ENCODE data around the gene NCAPH2. TPM values are rescaled to one million over a fixed set of nuclear protein-coding genes. Genes with fewer than 3 reads are reported as not detected.

Gene NCAPH2
- total and polyA plus RNA-seq, 3 donors from 2014 or later: 67.4 to 89.2 (median 88.5) TPM

DNA sequence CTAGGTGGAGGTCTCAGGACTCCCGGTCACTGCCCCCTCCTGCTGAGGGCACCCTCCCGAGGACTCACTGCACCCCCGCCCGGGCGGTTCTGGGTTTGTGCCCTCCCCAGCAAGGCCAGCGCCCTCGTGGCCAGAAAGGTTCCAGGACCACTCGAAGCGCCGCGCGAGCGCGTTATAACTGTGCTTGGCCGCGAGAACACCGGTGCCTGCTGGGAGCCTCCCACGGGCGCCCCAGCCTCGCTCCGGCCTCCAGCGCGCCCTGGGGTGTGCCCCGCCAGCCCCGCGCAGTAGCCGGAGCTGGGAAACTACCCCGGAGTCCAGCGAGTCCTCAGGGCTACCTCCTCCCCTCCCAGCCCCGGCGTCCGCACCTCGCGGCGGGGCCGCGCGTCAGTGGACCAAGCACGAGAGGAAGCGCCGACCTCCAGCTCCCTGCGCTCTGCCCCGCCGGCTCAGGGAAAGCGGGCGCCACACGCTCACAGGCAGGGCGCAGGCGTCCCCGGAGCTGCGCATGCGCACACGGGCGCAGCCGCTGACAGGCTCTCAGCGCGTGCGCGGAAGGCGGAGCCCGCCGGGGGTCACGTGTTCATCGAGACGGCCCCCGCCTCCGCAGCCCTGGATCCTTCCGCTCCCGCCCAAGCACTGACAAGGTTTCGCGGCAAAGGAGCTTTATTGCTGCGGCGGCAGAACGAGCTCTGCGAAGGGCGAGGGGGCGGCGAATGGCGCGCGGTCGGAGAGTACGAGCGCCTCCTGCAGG is 17.3 kb downstream of the NCAPH2 start, which contains the start of gene SCO2:
TSS of gene SCO2 (minus strand) at position 495 of the 754 bp plus-strand sequence. CDS start 1,187 bp downstream, outside the sequence.
- Histone ChIP-seq H3K27ac (peak within 1 kb of the TSS; percentile 62 to 87), H3K4me1 (peaks cover 19% of the 10 kb centered on the region), H3K4me3 (peak within 1 kb of the TSS; percentile 73 to 81), H3K27me3 (no peaks in the 10 kb centered on the region), H3K9me3 (no peaks in the 10 kb centered on the region), H3K36me3 (ENCODE audit: low read depth, missing control alignments) (no peaks in the 10 kb centered on the region)
- TF ChIP-seq, protein P1, sequence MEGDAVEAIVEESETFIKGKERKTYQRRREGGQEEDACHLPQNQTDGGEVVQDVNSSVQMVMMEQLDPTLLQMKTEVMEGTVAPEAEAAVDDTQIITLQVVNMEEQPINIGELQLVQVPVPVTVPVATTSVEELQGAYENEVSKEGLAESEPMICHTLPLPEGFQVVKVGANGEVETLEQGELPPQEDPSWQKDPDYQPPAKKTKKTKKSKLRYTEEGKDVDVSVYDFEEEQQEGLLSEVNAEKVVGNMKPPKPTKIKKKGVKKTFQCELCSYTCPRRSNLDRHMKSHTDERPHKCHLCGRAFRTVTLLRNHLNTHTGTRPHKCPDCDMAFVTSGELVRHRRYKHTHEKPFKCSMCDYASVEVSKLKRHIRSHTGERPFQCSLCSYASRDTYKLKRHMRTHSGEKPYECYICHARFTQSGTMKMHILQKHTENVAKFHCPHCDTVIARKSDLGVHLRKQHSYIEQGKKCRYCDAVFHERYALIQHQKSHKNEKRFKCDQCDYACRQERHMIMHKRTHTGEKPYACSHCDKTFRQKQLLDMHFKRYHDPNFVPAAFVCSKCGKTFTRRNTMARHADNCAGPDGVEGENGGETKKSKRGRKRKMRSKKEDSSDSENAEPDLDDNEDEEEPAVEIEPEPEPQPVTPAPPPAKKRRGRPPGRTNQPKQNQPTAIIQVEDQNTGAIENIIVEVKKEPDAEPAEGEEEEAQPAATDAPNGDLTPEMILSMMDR (IDR thresholded peaks at IDR 0.05): peak in 1 of 3 experiments; percentile 39
- no peak for TF ChIP-seq POLR2A (IDR thresholded peaks at IDR 0.05)
- intact Hi-C loops (cut with DNase I; ENCODE audit: low total_unique reads): no loop called here
- peak; percentile 96 for DNase-seq
- 1 to 2% methylated on average over 19 to 54 of the region's 84 CpGs for WGBS, 2 donors

DNA sequence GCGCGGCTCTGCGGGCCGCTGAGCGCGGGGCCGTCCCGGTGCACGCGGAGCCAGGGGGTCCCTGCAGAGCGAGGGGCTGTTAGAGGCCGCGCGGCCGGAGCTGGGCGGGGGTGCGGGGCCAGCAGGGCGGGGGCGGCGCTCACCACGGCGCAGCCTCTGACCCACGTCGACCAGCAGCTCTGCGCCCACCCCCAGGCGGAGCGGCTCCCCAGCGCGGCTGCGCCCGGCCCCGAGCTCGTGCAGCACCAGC is 17.8 kb downstream of the NCAPH2 start:
- Histone ChIP-seq H3K4me1 (peaks cover 24% of the 10 kb centered on the region), H3K27me3 (no peaks in the 10 kb centered on the region), H3K9me3 (no peaks in the 10 kb centered on the region), H3K27ac (peak overlapping the region; percentile 62 to 87), H3K4me3 (peak overlapping the region; percentile 73 to 81), H3K36me3 (ENCODE audit: low read depth, missing control alignments) (no peaks in the 10 kb centered on the region)
- TF ChIP-seq, protein P1 (IDR thresholded peaks at IDR 0.05): no peak
- TF ChIP-seq POLR2A (IDR thresholded peaks at IDR 0.05): no peak
- no CpG with 5 or more reads among the region's 33 CpGs for WGBS, 2 donors
- intact Hi-C loops (cut with DNase I; ENCODE audit: low total_unique reads): no loop called here
- DNase-seq: no peak

DNA sequence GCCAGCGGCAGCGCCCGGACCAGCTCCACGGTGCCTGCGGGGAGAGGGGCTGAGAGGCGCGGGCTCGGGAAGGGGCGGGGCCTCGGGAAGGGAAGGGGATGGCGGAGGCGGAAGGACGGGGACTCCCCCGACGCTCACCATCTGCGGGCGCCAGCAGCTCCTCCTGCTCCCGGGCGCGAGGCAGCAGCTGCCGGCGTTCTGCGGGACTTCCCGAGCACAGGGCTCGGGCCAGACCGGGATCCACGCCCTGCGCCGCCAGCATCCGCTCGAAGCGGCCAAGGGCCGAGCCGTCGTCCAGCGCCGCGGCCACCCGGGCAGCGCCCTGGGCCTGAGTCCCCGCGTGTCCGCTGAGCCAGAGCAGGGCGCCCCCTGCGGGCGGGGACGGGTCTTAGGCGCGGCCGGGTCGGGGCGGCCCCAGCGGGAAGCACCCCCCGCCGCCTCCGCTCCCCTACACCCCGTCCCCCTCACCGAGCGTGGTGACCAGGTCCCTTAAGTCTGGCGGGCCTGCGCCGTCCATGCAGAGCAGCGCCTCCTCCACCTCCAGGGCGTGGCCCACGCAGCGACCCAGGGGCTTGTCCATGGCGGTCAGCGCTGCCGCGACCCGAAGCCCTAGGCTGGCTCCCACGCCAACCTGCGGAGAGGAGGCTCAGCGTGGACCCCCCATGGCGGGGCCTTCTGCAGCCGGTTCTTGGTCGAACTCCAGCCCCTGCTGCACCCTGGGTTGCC is 18.2 kb downstream of the NCAPH2 start:
- TF ChIP-seq, protein P1 (IDR thresholded peaks at IDR 0.05): peak; percentile 23 to 68 (median 63)
- TF ChIP-seq POLR2A (IDR thresholded peaks at IDR 0.05): no peak
- intact Hi-C loops (cut with DNase I; ENCODE audit: low total_unique reads): no loop called here
- H3K36me3 ChIP-seq (ENCODE audit: low read depth, missing control alignments): no peaks in the 10 kb centered on the region
- peak overlapping the region; percentile 62 to 87 for H3K27ac ChIP-seq
- H3K9me3 ChIP-seq: no peaks in the 10 kb centered on the region
- peak; percentile 70 for DNase-seq
- no peaks in the 10 kb centered on the region for H3K27me3 ChIP-seq
- H3K4me1 ChIP-seq: peaks cover 25% of the 10 kb centered on the region
- 4 to 16% methylated on average over 6 to 44 of the region's 77 CpGs for WGBS, 2 donors
- H3K4me3 ChIP-seq: peak overlapping the region; percentile 73 to 81

DNA sequence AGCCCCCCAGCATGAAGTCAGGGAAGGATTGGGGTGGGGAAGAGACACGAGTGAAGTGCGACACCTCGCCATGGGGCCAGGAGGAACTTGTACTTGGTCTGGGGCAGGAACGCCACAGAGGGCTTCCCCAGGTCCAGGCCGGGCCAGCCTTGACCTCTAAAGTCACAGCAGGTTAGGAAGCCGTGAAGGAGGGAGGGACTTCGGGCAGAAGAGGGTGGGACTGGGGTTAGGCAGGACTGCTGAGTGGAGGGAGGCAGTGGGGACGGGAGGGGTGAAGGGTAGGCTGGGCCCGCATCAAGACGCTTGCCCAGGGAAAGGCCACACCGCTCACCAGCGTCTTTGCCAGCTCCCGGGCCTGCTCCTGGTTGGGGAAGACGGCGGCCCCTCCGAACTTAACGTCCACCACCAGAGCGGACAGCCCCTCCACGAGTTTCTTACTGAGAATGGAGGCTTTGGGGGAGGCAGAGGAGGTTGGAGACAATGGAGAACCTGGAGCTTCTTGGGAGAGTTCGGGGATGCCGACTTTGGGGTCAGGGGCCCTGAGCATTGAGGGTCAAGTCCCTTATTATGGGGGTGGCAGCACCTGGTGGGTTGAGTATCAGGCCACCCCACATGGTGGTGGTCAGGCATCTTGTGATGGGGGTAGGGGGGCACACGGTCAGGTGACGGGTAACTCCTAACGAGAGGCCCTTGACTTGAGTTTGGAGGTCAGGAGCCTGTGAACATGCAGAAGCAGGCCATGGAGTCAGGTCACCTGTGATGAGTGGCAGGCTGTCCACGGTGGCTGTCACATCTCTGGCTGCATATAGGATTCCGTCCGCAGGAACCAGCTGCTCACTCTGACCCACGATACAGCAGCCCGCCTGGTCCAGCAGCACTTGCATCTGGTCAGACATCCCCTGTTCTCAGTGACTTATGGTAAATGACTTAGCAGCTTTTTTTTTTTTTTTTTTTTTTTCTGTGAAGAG is 19.1 kb downstream of the NCAPH2 start:
- H3K27ac ChIP-seq: peak overlapping the region in 1 of 2 donors; percentile 87
- no peak for DNase-seq
- peaks cover 29% of the 10 kb centered on the region for H3K4me1 ChIP-seq
- no peak for TF ChIP-seq POLR2A (IDR thresholded peaks at IDR 0.05)
- TF ChIP-seq, protein P1 (IDR thresholded peaks at IDR 0.05): no peak
- H3K36me3 ChIP-seq (ENCODE audit: low read depth, missing control alignments): no peaks in the 10 kb centered on the region
- intact Hi-C loops (cut with DNase I; ENCODE audit: low total_unique reads): no loop called here
- peak overlapping the region; percentile 73 to 81 for H3K4me3 ChIP-seq
- H3K9me3 ChIP-seq: no peaks in the 10 kb centered on the region
- H3K27me3 ChIP-seq: no peaks in the 10 kb centered on the region
- 36 to 53% methylated on average over 27 to 28 of the region's 29 CpGs for WGBS, 2 donors
